H9 (cell line): ENCODE data around the gene PCDHB11. TPM values are rescaled to one million over a fixed set of nuclear protein-coding genes. Genes with fewer than 3 reads are reported as not detected.
"Not testable (repeated sequence)": the region's sequence is repeated elsewhere in the genome, so short reads cannot be mapped to it uniquely, and the experiment has no call there.

Experiments used
- DNase-seq: peaks from one replicate; pipeline ENCODE4 v3.0.0-alpha.2; 2017
- H2AFZ ChIP-seq: one replicate; pipeline ENCODE4 v1.6.1; 2013; ENCODE audit warnings: mild to moderate bottlenecking, low read length, control low read depth, moderate library complexity
- H2AK5ac ChIP-seq: 2 replicates; pipeline ENCODE4 v1.6.1; 2013; ENCODE audit warnings: low read length, control low read depth, mixed read lengths; ENCODE audit not compliant: insufficient read length
- H2BK120ac ChIP-seq: one replicate; pipeline ENCODE4 v1.6.1; 2013; ENCODE audit warnings: low read depth, mild to moderate bottlenecking, low read length, control low read depth, inconsistent platforms; ENCODE audit not compliant: poor library complexity, severe bottlenecking
- H2BK12ac ChIP-seq: 2 replicates; pipeline ENCODE4 v1.6.1; 2013; ENCODE audit warnings: low read length, control low read depth, mixed read lengths, low read depth; ENCODE audit not compliant: insufficient read length
- H2BK15ac ChIP-seq: 2 replicates; pipeline ENCODE4 v1.6.1; 2013; ENCODE audit warnings: low read depth, low read length, control low read depth
- H2BK20ac ChIP-seq: one replicate; pipeline ENCODE4 v1.6.1; 2013; ENCODE audit warnings: low read depth, mild to moderate bottlenecking, low read length, control low read depth, inconsistent platforms; ENCODE audit not compliant: poor library complexity, severe bottlenecking
- H2BK5ac ChIP-seq: 2 replicates; pipeline ENCODE4 v1.6.1; 2013; ENCODE audit warnings: low read length, control low read depth, mixed read lengths; ENCODE audit not compliant: insufficient read length
- H3K14ac ChIP-seq: 2 replicates; pipeline ENCODE4 v1.6.1; 2013; ENCODE audit warnings: low read length, control low read depth; ENCODE audit not compliant: insufficient read depth
- H3K18ac ChIP-seq: 2 replicates; pipeline ENCODE4 v1.6.1; 2013; ENCODE audit warnings: low read depth, mild to moderate bottlenecking, mixed read lengths, low read length, control low read depth; ENCODE audit not compliant: insufficient read length
- H3K23ac ChIP-seq: 2 replicates; pipeline ENCODE4 v1.6.1; 2013; ENCODE audit warnings: low read length, control low read depth, mixed read lengths, low read depth; ENCODE audit not compliant: insufficient read length
- H3K23me2 ChIP-seq: 2 replicates; pipeline ENCODE4 v1.6.1; 2013; ENCODE audit warnings: low read depth, mild to moderate bottlenecking, mixed read lengths, low read length, control low read depth; ENCODE audit not compliant: insufficient read length, poor library complexity, severe bottlenecking
- H3K27ac ChIP-seq: 2 replicates; pipeline ENCODE4 v1.5.1; 2013; ENCODE audit warnings: low read length, control low read depth, mixed read lengths, low read depth; ENCODE audit not compliant: insufficient read length
- H3K27me3 ChIP-seq: 2 replicates; pipeline ENCODE4 v1.6.1; 2013; ENCODE audit warnings: low read length, control low read depth, inconsistent platforms; ENCODE audit not compliant: insufficient read depth
- H3K4ac ChIP-seq: 2 replicates; pipeline ENCODE4 v1.6.1; 2013; ENCODE audit warnings: low read depth, mild to moderate bottlenecking, control low read depth, inconsistent platforms, low read length, moderate library complexity
- H3K4me1 ChIP-seq: 2 replicates; pipeline ENCODE4 v1.6.1; 2013; ENCODE audit warnings: low read length, control low read depth, inconsistent platforms; ENCODE audit not compliant: insufficient read depth
- H3K4me2 ChIP-seq: 2 replicates; pipeline ENCODE4 v1.6.1; 2013; ENCODE audit warnings: low read length, control low read depth, mixed read lengths; ENCODE audit not compliant: insufficient read length, insufficient read depth
- H3K56ac ChIP-seq: 2 replicates; pipeline ENCODE4 v1.6.1; 2013; ENCODE audit warnings: low read depth, mild to moderate bottlenecking, mixed read lengths, low read length, control low read depth; ENCODE audit not compliant: insufficient read length
- H3K79me1 ChIP-seq: 2 replicates; pipeline ENCODE4 v1.6.1; 2013; ENCODE audit warnings: low read depth, mild to moderate bottlenecking, moderate library complexity, low read length, control low read depth, inconsistent platforms; ENCODE audit not compliant: insufficient read depth, poor library complexity, severe bottlenecking
- H3K79me2 ChIP-seq: 2 replicates; pipeline ENCODE4 v1.6.1; 2013; ENCODE audit warnings: low read length, control low read depth, inconsistent platforms; ENCODE audit not compliant: insufficient read depth
- H3K9ac ChIP-seq: 2 replicates; pipeline ENCODE4 v1.6.1; 2013; ENCODE audit warnings: low read length, control low read depth, mixed read lengths; ENCODE audit not compliant: insufficient read length; ENCODE audit errors: extremely low read depth
- H3K9me3 ChIP-seq: one replicate; pipeline ENCODE4 v1.6.1; 2013; ENCODE audit warnings: low read depth, low read length, inconsistent platforms; ENCODE audit not compliant: control insufficient read depth
- H3T11ph ChIP-seq: one replicate; pipeline ENCODE4 v1.6.1; 2013; ENCODE audit warnings: mild to moderate bottlenecking, low read length, control low read depth, inconsistent platforms
- H4K20me1 ChIP-seq: one replicate; pipeline ENCODE4 v1.6.1; 2013; ENCODE audit not compliant: control insufficient read depth, insufficient read length, insufficient read depth
- H4K5ac ChIP-seq: 2 replicates; pipeline ENCODE4 v1.6.1; 2013; ENCODE audit warnings: low read depth, mild to moderate bottlenecking, mixed read lengths, low read length, control low read depth; ENCODE audit not compliant: insufficient read length
- H4K8ac ChIP-seq: replicated peaks from 2 replicates; pipeline ENCODE4 v1.6.1; 2013; ENCODE audit warnings: low read length, control low read depth, mixed read lengths, low read depth; ENCODE audit not compliant: insufficient read length
- H4K91ac ChIP-seq: 2 replicates; pipeline ENCODE4 v1.6.1; 2013; ENCODE audit warnings: low read depth, mild to moderate bottlenecking, moderate library complexity, mixed read lengths, low read length, control low read depth; ENCODE audit not compliant: insufficient read length
- H3K27ac Mint-ChIP-seq, 3 experiments: 2 replicates in 2 of 3; 3 replicates in 1 of 3; pipeline ENCODE4 v1.8.0; 2020 to 2021; ENCODE audit warnings: mixed read lengths in 3 of 3, mild to moderate bottlenecking in 1 of 3, moderate library complexity in 1 of 3
- H3K27me3 Mint-ChIP-seq: 2 replicates; pipeline ENCODE4 v1.8.0; 2021; ENCODE audit warnings: low read depth, mild to moderate bottlenecking, moderate library complexity, mixed read lengths
- H3K36me3 Mint-ChIP-seq, 3 experiments: 2 replicates in 2 of 3; 3 replicates in 1 of 3; pipeline ENCODE4 v1.8.0; 2020 to 2021; ENCODE audit warnings: low read depth in 3 of 3, mixed read lengths in 3 of 3; ENCODE audit not compliant: insufficient read depth in 1 of 3
- H3K4me1 Mint-ChIP-seq, 2 experiments: 2 replicates each; pipeline ENCODE4 v1.8.0; 2020; ENCODE audit warnings: mixed read lengths in 2 of 2
- H3K4me3 Mint-ChIP-seq, 2 experiments: 2 replicates in 1 of 2; 3 replicates in 1 of 2; pipeline ENCODE4 v1.8.0; 2020 to 2021; ENCODE audit warnings: mild to moderate bottlenecking in 2 of 2, mixed read lengths in 2 of 2, moderate library complexity in 1 of 2
- H3K9me3 Mint-ChIP-seq, 2 experiments: 2 replicates in 1 of 2; 3 replicates in 1 of 2; pipeline ENCODE4 v1.8.0; 2020; ENCODE audit warnings: mild to moderate bottlenecking in 2 of 2, mixed read lengths in 2 of 2, moderate library complexity in 1 of 2
- WGBS: extraction: QIAGEN DNeasy Blood & Tissue Kit; methylation state at CpG from one replicate; pipeline ENCODE4 v1.1.7; 2013; ENCODE audit warnings: missing lambda C conversion rate, low lambda C conversion rate, mixed read lengths; ENCODE audit not compliant: insufficient read length; ENCODE audit errors: extremely low coverage; 5-methylcytosine and 5-hydroxymethylcytosine counted together
- total RNA-seq: library from RNA; stranded (reverse); gene quantifications from 2 replicates; pipeline ENCODE4 v1.2.1, GENCODE V29; 2021

The PCDHB11 gene
- total RNA-seq, 1 experiment from 2014 or later, result 2.0 TPM

- Mint-ChIP-seq H3K27me3 (peaks cover 16% of the 10 kb centered on the region), H3K36me3 (peaks cover 11 to 23% (median 16%) of the 10 kb centered on the region in 3 experiments), H3K9me3 (peaks cover 25 to 31% of the 10 kb centered on the region in 2 experiments), H3K4me1 (peaks cover 4 to 14% of the 10 kb centered on the region in 2 experiments; a peak in 3 of 4 replicates)
- not testable (repeated sequence) for DNase-seq, H2AK5ac ChIP-seq, H3K56ac ChIP-seq, H3K9ac ChIP-seq, H2BK20ac ChIP-seq, H3K27ac Mint-ChIP-seq, H3K23me2 ChIP-seq, H4K91ac ChIP-seq, H3K4me1 ChIP-seq, H3K4ac ChIP-seq, H2BK15ac ChIP-seq, H2BK120ac ChIP-seq, H4K5ac ChIP-seq, H4K8ac ChIP-seq, H3K18ac ChIP-seq, H3K4me2 ChIP-seq, H2BK5ac ChIP-seq, H3K9me3 ChIP-seq, H3K27ac ChIP-seq, H3T11ph ChIP-seq, H3K27me3 ChIP-seq, H3K23ac ChIP-seq, H3K4me3 Mint-ChIP-seq, H3K14ac ChIP-seq, H3K79me2 ChIP-seq, H4K20me1 ChIP-seq, H3K79me1 ChIP-seq, H2BK12ac ChIP-seq, H2AFZ ChIP-seq
- no CpG with 5 or more reads among the region's 27 CpGs for WGBS
Measured at GRCh38 chr5:141210849-141211248, 11.4 kb downstream of the PCDHB11 start.
